Gastrocnemius medialis (tissue), 4 donors: Measurements from ENCODE around the gene SMIM27.

ENCODE experiments used
- POLR2A ChIP-seq, 2 donors: fragments of 450-650 bp; IDR thresholded peaks; one replicate each; pipeline ENCODE4 v1.6.1; 2017; ENCODE audit warnings: antibody characterized with exemption in 2 of 2, mild to moderate bottlenecking in 2 of 2, moderate library complexity in 2 of 2
- TF ChIP-seq, protein P1 (sequence below), 5 experiments: fragments of 450-650 bp in 3 of 5; fragments of 200-600 bp in 2 of 5; sonication (generic) in 2 of 5; IDR thresholded peaks in 4 of 5; conservative IDR thresholded peaks in 1 of 5; 1 replicate in 4 of 5; 2 replicates in 1 of 5; pipeline ENCODE4 v1.5.1; 2016 to 2019; ENCODE audit warnings: antibody characterized with exemption in 5 of 5, mild to moderate bottlenecking in 3 of 5, moderate library complexity in 3 of 5

DNA sequence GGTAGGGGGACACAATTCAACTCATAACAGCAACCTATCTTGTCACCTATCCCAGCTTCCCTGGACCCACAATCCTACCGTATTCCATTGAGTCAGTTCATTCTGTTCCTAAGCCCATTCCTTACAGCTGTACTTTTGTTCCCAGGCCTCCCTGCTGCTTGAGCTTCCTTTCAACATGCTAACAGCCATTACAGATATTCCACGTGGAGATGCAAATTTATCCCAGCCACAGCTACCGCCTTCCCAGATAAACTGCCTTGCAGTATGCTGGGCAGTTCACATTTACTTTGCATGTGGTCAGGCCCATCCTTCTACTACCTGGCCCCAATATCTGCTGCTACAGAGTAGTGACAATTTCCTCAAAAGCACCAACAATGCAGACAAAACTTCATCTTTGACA is 49.1 kb upstream of the SMIM27 start:
- TF ChIP-seq, protein P1, sequence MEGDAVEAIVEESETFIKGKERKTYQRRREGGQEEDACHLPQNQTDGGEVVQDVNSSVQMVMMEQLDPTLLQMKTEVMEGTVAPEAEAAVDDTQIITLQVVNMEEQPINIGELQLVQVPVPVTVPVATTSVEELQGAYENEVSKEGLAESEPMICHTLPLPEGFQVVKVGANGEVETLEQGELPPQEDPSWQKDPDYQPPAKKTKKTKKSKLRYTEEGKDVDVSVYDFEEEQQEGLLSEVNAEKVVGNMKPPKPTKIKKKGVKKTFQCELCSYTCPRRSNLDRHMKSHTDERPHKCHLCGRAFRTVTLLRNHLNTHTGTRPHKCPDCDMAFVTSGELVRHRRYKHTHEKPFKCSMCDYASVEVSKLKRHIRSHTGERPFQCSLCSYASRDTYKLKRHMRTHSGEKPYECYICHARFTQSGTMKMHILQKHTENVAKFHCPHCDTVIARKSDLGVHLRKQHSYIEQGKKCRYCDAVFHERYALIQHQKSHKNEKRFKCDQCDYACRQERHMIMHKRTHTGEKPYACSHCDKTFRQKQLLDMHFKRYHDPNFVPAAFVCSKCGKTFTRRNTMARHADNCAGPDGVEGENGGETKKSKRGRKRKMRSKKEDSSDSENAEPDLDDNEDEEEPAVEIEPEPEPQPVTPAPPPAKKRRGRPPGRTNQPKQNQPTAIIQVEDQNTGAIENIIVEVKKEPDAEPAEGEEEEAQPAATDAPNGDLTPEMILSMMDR (IDR thresholded peaks at IDR 0.05 in 4 of 5, conservative IDR thresholded peaks at IDR 0.05 in 1 of 5), result no peak
- TF ChIP-seq POLR2A (IDR thresholded peaks at IDR 0.05), result no peak
